WTC11 (cell line): ENCODE results near the gene FAM124A. TPM values are rescaled to one million over a fixed set of nuclear protein-coding genes. Genes with fewer than 3 reads are reported as not detected.

Source experiments
- ATAC-seq: fragments of 200-7000 bp; cut with Tn5 transposase; 2 replicates; pipeline ENCODE4 v1.10.0; 2021; ENCODE audit warnings: mild to moderate bottlenecking, moderate library complexity
- CTCF ChIA-PET: fragments of 300-600 bp; sonication (Branson Sonifier 250); formaldehyde crosslinking; loops from one replicate; lab custom pipeline; 2021; ENCODE audit warnings: antibody characterized with exemption; lab: Charles Lee
- POLR2A ChIA-PET: fragments of 350-600 bp; sonication (Branson Sonifier 250); formaldehyde crosslinking; loops from one replicate; lab custom pipeline; 2021; ENCODE audit warnings: antibody characterized with exemption; lab: Charles Lee
- DNase-seq: peaks from one replicate; pipeline ENCODE4 v3.0.0; 2021; ENCODE audit warnings: low spot score
- H3K27ac Mint-ChIP-seq: 2 replicates; pipeline ENCODE4 v1.8.0; 2021; ENCODE audit warnings: mixed read lengths
- H3K27me3 Mint-ChIP-seq: 2 replicates; pipeline ENCODE4 v1.8.0; 2021; ENCODE audit warnings: low read depth, mild to moderate bottlenecking, moderate library complexity, mixed read lengths
- H3K36me3 Mint-ChIP-seq: 2 replicates; pipeline ENCODE4 v1.8.0; 2021; ENCODE audit warnings: mixed read lengths
- H3K4me1 Mint-ChIP-seq: 2 replicates; pipeline ENCODE4 v1.8.0; 2022; ENCODE audit warnings: mixed read lengths
- H3K4me3 Mint-ChIP-seq: 2 replicates; pipeline ENCODE4 v1.8.0; 2021; ENCODE audit warnings: mild to moderate bottlenecking, moderate library complexity, mixed read lengths
- H3K9me3 Mint-ChIP-seq: 2 replicates; pipeline ENCODE4 v1.8.0; 2021; ENCODE audit warnings: mixed read lengths
- CREB1 ChIP-seq: sonication (generic); formaldehyde crosslinking; IDR thresholded peaks from 2 replicates; pipeline ENCODE4 v1.8.0; 2023; ENCODE audit warnings: mild to moderate bottlenecking, missing genetic modification reagents
- ELF4 ChIP-seq: sonication (generic); formaldehyde crosslinking; IDR thresholded peaks from 2 replicates; pipeline ENCODE4 v1.8.1; 2022; ENCODE audit warnings: low read depth, mild to moderate bottlenecking, moderate library complexity, missing genetic modification reagents
- ERG ChIP-seq: fragments of 250-450 bp; sonication (Bioruptor Pico); IDR thresholded peaks from 2 replicates; pipeline ENCODE4 v1.8.0; 2021; ENCODE audit warnings: mild to moderate bottlenecking
- FOXP4 ChIP-seq: sonication (generic); formaldehyde crosslinking; IDR thresholded peaks from 2 replicates; pipeline ENCODE4 v1.8.0; 2022; ENCODE audit warnings: mild to moderate bottlenecking, missing genetic modification reagents
- GRHL2 ChIP-seq: fragments of 250-450 bp; sonication (Bioruptor Pico); IDR thresholded peaks from 2 replicates; pipeline ENCODE4 v1.8.0; 2022; ENCODE audit warnings: mild to moderate bottlenecking, moderate library complexity; ENCODE audit not compliant: insufficient replicate concordance, severe bottlenecking
- KAT7 ChIP-seq: sonication (generic); formaldehyde crosslinking; IDR thresholded peaks from 2 replicates; pipeline ENCODE4 v1.8.1; 2023; ENCODE audit warnings: missing genetic modification reagents, mild to moderate bottlenecking, borderline replicate concordance
- MYBL2 ChIP-seq: sonication (generic); formaldehyde crosslinking; IDR thresholded peaks from 2 replicates; pipeline ENCODE4 v1.8.1; 2023; ENCODE audit warnings: mild to moderate bottlenecking, moderate library complexity, missing genetic modification reagents
- NFATC4 ChIP-seq: fragments of 250-450 bp; sonication (Bioruptor Pico); IDR thresholded peaks from 2 replicates; pipeline ENCODE4 v1.9.0; 2021; ENCODE audit warnings: mild to moderate bottlenecking
- RELA ChIP-seq: sonication (generic); formaldehyde crosslinking; IDR thresholded peaks from 2 replicates; pipeline ENCODE4 v1.8.1; 2022; ENCODE audit warnings: missing genetic modification reagents, mild to moderate bottlenecking, borderline replicate concordance
- SMAD3 ChIP-seq: sonication (generic); formaldehyde crosslinking; IDR thresholded peaks from 2 replicates; pipeline ENCODE4 v1.8.0; 2022; ENCODE audit warnings: missing genetic modification reagents, mild to moderate bottlenecking, borderline replicate concordance
- STAT6 ChIP-seq: sonication (generic); formaldehyde crosslinking; conservative IDR thresholded peaks from 2 replicates; pipeline ENCODE4 v1.8.1; 2023; ENCODE audit warnings: mild to moderate bottlenecking, low read depth, missing genetic modification reagents, moderate library complexity
- USF1 ChIP-seq: sonication (generic); formaldehyde crosslinking; IDR thresholded peaks from 2 replicates; pipeline ENCODE4 v1.8.0; 2022; ENCODE audit warnings: mild to moderate bottlenecking, missing genetic modification reagents
- ZBTB21 ChIP-seq: sonication (generic); formaldehyde crosslinking; IDR thresholded peaks from 2 replicates; pipeline ENCODE4 v1.8.1; 2023; ENCODE audit warnings: mild to moderate bottlenecking, missing genetic modification reagents, borderline replicate concordance
- ZNF121 ChIP-seq: sonication (generic); formaldehyde crosslinking; IDR thresholded peaks from 2 replicates; pipeline ENCODE4 v1.8.0; 2023; ENCODE audit warnings: missing genetic modification reagents
- ZNF232 ChIP-seq: sonication (generic); formaldehyde crosslinking; IDR thresholded peaks from 2 replicates; pipeline ENCODE4 v1.8.0; 2022; ENCODE audit warnings: mild to moderate bottlenecking, missing genetic modification reagents
- ZNF671 ChIP-seq: fragments of 250-450 bp; sonication (Bioruptor Pico); IDR thresholded peaks from 2 replicates; pipeline ENCODE4 v1.8.0; 2021; ENCODE audit warnings: mild to moderate bottlenecking
- total RNA-seq: library from RNA; stranded (reverse); gene quantifications from 3 replicates; pipeline ENCODE4 v1.2.3, GENCODE V29; 2021
- TF ChIP-seq, protein P1 (sequence below): fragments of 250-450 bp; sonication (Bioruptor Pico); IDR thresholded peaks from 2 replicates; pipeline ENCODE4 v1.9.0; 2021; ENCODE audit warnings: mild to moderate bottlenecking
- TF ChIP-seq, protein P2 (sequence below): sonication (generic); formaldehyde crosslinking; IDR thresholded peaks from 2 replicates; pipeline ENCODE4 v1.8.1; 2022; ENCODE audit warnings: mild to moderate bottlenecking, missing genetic modification reagents, moderate library complexity, borderline replicate concordance
- TF ChIP-seq, protein P3 (sequence below): sonication (generic); formaldehyde crosslinking; IDR thresholded peaks from 2 replicates; pipeline ENCODE4 v1.8.1; 2023; ENCODE audit warnings: mild to moderate bottlenecking, missing genetic modification reagents
- TF ChIP-seq, protein P4 (sequence below): fragments of 250-450 bp; sonication (Bioruptor Pico); IDR thresholded peaks from 2 replicates; pipeline ENCODE4 v1.9.0; 2021; ENCODE audit warnings: moderate library complexity, mild to moderate bottlenecking, inconsistent platforms, borderline replicate concordance

Gene FAM124A
- total RNA-seq, 1 experiment from 2014 or later: 45.8 TPM

DNA sequence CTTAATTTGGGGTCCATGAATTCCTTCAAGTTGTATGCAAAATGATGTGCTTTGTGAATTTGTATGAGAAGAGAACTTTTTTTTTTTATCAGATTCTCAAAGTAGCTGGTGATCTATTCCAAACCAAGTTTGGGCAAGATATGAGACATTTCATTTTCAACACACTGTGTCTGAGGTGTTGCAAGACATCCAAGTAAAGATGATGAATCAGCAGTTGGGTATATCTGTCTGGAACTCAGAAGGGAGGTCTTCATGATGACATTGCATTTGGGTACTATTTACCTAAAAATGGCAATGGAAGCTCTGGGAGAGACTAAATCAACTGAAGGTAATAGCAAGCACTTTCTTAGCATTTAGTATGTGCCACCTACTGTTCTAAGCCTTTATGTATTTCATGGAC lies 2.8 kb downstream of the FAM124A start (continued):
- TF ChIP-seq USF1 (no peak), FOXP4 (CRISPR knock-in tag) (no peak), NFATC4 (CRISPR knock-in tag) (no peak), CREB1 (CRISPR knock-in tag) (no peak), ELF4 (CRISPR knock-in tag) (no peak), STAT6 (CRISPR knock-in tag) (no peak), ZNF671 (CRISPR knock-in tag) (no peak), SMAD3 (no peak), ZNF232 (CRISPR knock-in tag) (no peak), ZBTB21 (no peak), MYBL2 (no peak)
- TF ChIP-seq, protein P1, sequence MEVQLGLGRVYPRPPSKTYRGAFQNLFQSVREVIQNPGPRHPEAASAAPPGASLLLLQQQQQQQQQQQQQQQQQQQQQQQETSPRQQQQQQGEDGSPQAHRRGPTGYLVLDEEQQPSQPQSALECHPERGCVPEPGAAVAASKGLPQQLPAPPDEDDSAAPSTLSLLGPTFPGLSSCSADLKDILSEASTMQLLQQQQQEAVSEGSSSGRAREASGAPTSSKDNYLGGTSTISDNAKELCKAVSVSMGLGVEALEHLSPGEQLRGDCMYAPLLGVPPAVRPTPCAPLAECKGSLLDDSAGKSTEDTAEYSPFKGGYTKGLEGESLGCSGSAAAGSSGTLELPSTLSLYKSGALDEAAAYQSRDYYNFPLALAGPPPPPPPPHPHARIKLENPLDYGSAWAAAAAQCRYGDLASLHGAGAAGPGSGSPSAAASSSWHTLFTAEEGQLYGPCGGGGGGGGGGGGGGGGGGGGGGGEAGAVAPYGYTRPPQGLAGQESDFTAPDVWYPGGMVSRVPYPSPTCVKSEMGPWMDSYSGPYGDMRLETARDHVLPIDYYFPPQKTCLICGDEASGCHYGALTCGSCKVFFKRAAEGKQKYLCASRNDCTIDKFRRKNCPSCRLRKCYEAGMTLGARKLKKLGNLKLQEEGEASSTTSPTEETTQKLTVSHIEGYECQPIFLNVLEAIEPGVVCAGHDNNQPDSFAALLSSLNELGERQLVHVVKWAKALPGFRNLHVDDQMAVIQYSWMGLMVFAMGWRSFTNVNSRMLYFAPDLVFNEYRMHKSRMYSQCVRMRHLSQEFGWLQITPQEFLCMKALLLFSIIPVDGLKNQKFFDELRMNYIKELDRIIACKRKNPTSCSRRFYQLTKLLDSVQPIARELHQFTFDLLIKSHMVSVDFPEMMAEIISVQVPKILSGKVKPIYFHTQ: no peak
- TF ChIP-seq, protein P2, sequence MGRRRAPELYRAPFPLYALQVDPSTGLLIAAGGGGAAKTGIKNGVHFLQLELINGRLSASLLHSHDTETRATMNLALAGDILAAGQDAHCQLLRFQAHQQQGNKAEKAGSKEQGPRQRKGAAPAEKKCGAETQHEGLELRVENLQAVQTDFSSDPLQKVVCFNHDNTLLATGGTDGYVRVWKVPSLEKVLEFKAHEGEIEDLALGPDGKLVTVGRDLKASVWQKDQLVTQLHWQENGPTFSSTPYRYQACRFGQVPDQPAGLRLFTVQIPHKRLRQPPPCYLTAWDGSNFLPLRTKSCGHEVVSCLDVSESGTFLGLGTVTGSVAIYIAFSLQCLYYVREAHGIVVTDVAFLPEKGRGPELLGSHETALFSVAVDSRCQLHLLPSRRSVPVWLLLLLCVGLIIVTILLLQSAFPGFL (CRISPR knock-in tag): no peak
- TF ChIP-seq, protein P3, sequence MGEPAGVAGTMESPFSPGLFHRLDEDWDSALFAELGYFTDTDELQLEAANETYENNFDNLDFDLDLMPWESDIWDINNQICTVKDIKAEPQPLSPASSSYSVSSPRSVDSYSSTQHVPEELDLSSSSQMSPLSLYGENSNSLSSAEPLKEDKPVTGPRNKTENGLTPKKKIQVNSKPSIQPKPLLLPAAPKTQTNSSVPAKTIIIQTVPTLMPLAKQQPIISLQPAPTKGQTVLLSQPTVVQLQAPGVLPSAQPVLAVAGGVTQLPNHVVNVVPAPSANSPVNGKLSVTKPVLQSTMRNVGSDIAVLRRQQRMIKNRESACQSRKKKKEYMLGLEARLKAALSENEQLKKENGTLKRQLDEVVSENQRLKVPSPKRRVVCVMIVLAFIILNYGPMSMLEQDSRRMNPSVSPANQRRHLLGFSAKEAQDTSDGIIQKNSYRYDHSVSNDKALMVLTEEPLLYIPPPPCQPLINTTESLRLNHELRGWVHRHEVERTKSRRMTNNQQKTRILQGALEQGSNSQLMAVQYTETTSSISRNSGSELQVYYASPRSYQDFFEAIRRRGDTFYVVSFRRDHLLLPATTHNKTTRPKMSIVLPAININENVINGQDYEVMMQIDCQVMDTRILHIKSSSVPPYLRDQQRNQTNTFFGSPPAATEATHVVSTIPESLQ: no peak

- Mint-ChIP-seq H3K27me3 (no peaks in the 10 kb centered on the region), H3K4me3 (peak overlapping the region; percentile 6; the same call in 1 of the 2 replicates), H3K36me3 (peaks cover 36% of the 10 kb centered on the region), H3K9me3 (no peaks in the 10 kb centered on the region), H3K4me1 (peaks cover 72% of the 10 kb centered on the region), H3K27ac (peak overlapping the region; percentile 24; the same call in 1 of the 2 replicates)
- DNase-seq: no peak
- ChIA-PET POLR2A (no interaction called here), CTCF (interaction anchor here (1.7 to 2.1 kb wide), 2 partner anchors 17 to 59 kb away, joined by 4 to 8 read pairs; no protein-coding TSS in a partner anchor)
- no peak for ATAC-seq
- TF ChIP-seq, protein P4, sequence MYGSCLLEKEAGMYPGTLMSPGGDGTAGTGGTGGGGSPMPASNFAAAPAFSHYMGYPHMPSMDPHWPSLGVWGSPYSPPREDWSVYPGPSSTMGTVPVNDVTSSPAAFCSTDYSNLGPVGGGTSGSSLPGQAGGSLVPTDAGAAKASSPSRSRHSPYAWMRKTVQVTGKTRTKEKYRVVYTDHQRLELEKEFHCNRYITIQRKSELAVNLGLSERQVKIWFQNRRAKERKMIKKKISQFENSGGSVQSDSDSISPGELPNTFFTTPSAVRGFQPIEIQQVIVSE (CRISPR knock-in tag): no peak
- TF ChIP-seq ERG (CRISPR knock-in tag): no peak
- no peak for TF ChIP-seq ZBTB21
- TF ChIP-seq ZNF121: no peak
- TF ChIP-seq RELA (CRISPR knock-in tag): no peak
- TF ChIP-seq KAT7 (CRISPR knock-in tag): no peak
- no peak for TF ChIP-seq GRHL2 (CRISPR knock-in tag)
These were observed 5.2 kb downstream of the FAM124A start for GRCh38 chr13:51227404-51227803.
